Endothelial cell (in vitro differentiated cells): ENCODE data around the gene SPEM3. TPM values are rescaled to one million over a fixed set of nuclear protein-coding genes. Genes with fewer than 3 reads are reported as not detected.

Experiments used
- DNase-seq: peaks from one replicate; pipeline ENCODE4 v3.0.0; 2021; ENCODE audit warnings: low spot score
- H3K27ac Mint-ChIP-seq: one replicate; pipeline ENCODE4 v1.8.0; 2021; ENCODE audit warnings: mixed read lengths, inconsistent platforms; ENCODE audit not compliant: unreplicated experiment
- H3K27me3 Mint-ChIP-seq: one replicate; pipeline ENCODE4 v1.8.0; 2021; ENCODE audit warnings: mild to moderate bottlenecking, moderate library complexity, mixed read lengths, inconsistent platforms; ENCODE audit not compliant: unreplicated experiment
- H3K36me3 Mint-ChIP-seq: one replicate; pipeline ENCODE4 v1.8.0; 2021; ENCODE audit warnings: mild to moderate bottlenecking, low read depth, mixed read lengths, inconsistent platforms; ENCODE audit not compliant: unreplicated experiment
- H3K4me1 Mint-ChIP-seq: one replicate; pipeline ENCODE4 v1.8.0; 2021; ENCODE audit warnings: mild to moderate bottlenecking, mixed read lengths, inconsistent platforms; ENCODE audit not compliant: unreplicated experiment
- H3K4me3 Mint-ChIP-seq: one replicate; pipeline ENCODE4 v1.8.0; 2021; ENCODE audit warnings: mild to moderate bottlenecking, mixed read lengths, inconsistent platforms; ENCODE audit not compliant: unreplicated experiment
- H3K9me3 Mint-ChIP-seq: one replicate; pipeline ENCODE4 v1.8.0; 2021; ENCODE audit warnings: mixed read lengths, inconsistent platforms; ENCODE audit not compliant: unreplicated experiment
- total RNA-seq: library from RNA; stranded (reverse); fragmentation: NEBNext Ultra II Directional; extraction: Animal tissue kit (Norgen Biotek cat#: 25700); gene quantifications from one replicate; pipeline ENCODE4 v1.2.1, GENCODE V29; 2021; ENCODE audit not compliant: unreplicated experiment
- TF ChIP-seq, protein P1 (sequence below): fragments of 200-600 bp; sonication (generic); IDR thresholded peaks from one replicate; pipeline ENCODE4 v1.5.0; 2021; ENCODE audit warnings: antibody characterized with exemption; ENCODE audit not compliant: unreplicated experiment

SPEM3 gene
- total RNA-seq, 1 donor from 2014 or later, result not detected

DNA sequence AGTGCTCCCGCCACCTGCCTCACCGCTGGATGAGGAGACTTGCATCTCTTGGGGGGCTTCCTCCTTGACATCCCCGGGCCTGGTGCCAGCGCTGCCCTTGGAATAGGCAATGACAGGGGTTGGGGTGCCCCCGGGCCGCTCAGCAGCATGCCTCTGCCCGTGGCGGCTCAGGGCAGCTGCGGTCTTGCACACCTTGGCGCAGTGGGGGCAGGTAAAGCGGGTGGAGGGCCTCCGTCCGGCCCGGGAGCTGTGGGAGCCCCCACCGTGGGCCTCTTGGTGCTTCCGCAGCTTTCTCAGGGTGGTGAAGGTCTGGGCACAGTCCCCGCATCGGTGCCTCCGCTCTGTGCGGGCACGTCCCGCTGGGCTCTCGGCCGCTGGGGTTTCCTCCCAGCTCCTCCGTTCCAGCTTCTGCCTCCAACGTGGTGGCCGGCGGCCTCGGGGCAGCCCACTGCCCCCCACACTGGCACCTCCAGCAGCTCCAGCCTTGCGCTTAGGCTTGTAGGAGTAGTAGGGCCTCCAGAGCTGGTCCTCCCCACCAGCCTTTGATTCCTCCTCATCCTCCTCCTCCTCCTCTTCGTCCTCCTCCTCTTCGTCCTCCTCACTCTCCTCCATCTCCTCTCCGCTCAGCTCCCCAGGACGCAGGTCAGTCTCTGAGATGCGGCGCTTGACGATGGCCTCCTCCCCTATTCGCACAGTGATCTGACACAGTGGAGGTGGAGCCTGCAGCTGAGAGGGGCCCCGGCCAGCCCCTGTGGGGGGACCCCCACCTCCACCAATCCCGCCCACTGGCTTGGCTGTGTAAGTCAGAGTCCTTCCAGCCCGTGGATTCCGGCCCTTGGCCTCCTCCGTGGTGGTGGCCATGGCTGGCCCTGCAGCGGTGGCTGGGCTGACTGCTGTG lies 34.1 kb downstream of the SPEM3 start:
- H3K36me3 Mint-ChIP-seq, result peaks cover 5% of the 10 kb centered on the region
- H3K9me3 Mint-ChIP-seq, result no peaks in the 10 kb centered on the region
- H3K4me3 Mint-ChIP-seq, result no peak overlapping the region
- no peak overlapping the region for H3K27ac Mint-ChIP-seq
- TF ChIP-seq, protein P1, sequence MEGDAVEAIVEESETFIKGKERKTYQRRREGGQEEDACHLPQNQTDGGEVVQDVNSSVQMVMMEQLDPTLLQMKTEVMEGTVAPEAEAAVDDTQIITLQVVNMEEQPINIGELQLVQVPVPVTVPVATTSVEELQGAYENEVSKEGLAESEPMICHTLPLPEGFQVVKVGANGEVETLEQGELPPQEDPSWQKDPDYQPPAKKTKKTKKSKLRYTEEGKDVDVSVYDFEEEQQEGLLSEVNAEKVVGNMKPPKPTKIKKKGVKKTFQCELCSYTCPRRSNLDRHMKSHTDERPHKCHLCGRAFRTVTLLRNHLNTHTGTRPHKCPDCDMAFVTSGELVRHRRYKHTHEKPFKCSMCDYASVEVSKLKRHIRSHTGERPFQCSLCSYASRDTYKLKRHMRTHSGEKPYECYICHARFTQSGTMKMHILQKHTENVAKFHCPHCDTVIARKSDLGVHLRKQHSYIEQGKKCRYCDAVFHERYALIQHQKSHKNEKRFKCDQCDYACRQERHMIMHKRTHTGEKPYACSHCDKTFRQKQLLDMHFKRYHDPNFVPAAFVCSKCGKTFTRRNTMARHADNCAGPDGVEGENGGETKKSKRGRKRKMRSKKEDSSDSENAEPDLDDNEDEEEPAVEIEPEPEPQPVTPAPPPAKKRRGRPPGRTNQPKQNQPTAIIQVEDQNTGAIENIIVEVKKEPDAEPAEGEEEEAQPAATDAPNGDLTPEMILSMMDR, result no peak
- peaks cover 5% of the 10 kb centered on the region for H3K4me1 Mint-ChIP-seq
- peaks cover 11% of the 10 kb centered on the region for H3K27me3 Mint-ChIP-seq
- no peak for DNase-seq

DNA sequence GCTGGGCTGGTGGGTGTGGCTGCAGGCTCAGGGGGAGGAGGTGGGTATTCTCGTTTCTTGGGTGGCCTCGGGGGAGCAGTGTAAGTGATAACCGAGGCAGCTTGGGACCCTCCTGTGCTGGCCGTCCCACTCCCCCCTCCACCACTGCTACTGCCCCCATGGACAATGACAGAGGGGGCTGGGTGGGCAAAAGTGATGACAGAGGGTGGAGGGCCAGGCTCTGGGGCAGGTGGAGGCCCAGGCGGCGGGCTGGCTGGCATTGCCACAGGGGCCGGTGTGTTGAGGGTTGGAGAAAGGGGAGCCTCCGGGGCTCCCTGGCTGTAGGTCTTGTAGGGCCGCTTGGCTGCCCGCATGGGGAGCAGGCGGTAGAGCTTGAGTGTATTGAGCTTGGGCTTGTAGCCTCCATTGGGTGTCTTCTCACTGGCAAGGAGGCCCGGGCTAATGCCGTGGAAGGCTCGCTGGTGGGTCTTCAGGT lies 34.8 kb downstream of the SPEM3 start:
- H3K27me3 Mint-ChIP-seq, result peaks cover 11% of the 10 kb centered on the region
- TF ChIP-seq, protein P1, result no peak
- peaks cover 5% of the 10 kb centered on the region for H3K4me1 Mint-ChIP-seq
- no peaks in the 10 kb centered on the region for H3K9me3 Mint-ChIP-seq
- H3K27ac Mint-ChIP-seq, result no peak overlapping the region
- H3K4me3 Mint-ChIP-seq, result no peak overlapping the region
- no peak for DNase-seq
- peaks cover 5% of the 10 kb centered on the region for H3K36me3 Mint-ChIP-seq

- Mint-ChIP-seq H3K36me3 (peaks cover 5% of the 10 kb centered on the region), H3K27ac (no peak overlapping the region), H3K27me3 (peaks cover 11% of the 10 kb centered on the region), H3K4me1 (peaks cover 5% of the 10 kb centered on the region), H3K4me3 (no peak overlapping the region), H3K9me3 (no peaks in the 10 kb centered on the region)
- DNase-seq, result no peak
- TF ChIP-seq, protein P1, result no peak
These were observed 35.4 kb downstream of the SPEM3 start for GRCh38 chr17:7464081-7464480.

- no peak overlapping the region for H3K4me3 Mint-ChIP-seq
- TF ChIP-seq, protein P1, result no peak
- H3K9me3 Mint-ChIP-seq, result no peaks in the 10 kb centered on the region
- peaks cover 5% of the 10 kb centered on the region for H3K36me3 Mint-ChIP-seq
- H3K27me3 Mint-ChIP-seq, result peaks cover 11% of the 10 kb centered on the region
- peaks cover 5% of the 10 kb centered on the region for H3K4me1 Mint-ChIP-seq
- no peak overlapping the region for H3K27ac Mint-ChIP-seq
- no peak for DNase-seq
These were observed 37.1 kb downstream of the SPEM3 start for GRCh38 chr17:7465597-7466275.

GRCh38 chr17:7466318-7466638 lies 37.6 kb downstream of the SPEM3 start:
- H3K9me3 Mint-ChIP-seq, result no peaks in the 10 kb centered on the region
- peaks cover 5% of the 10 kb centered on the region for H3K4me1 Mint-ChIP-seq
- peaks cover 2% of the 10 kb centered on the region for H3K36me3 Mint-ChIP-seq
- H3K4me3 Mint-ChIP-seq, result no peak overlapping the region
- no peak for DNase-seq
- TF ChIP-seq, protein P1, result no peak
- H3K27ac Mint-ChIP-seq, result no peak overlapping the region
- peaks cover 8% of the 10 kb centered on the region for H3K27me3 Mint-ChIP-seq
